A673 (cell line): Measurements from ENCODE around the gene ATP5IF1.

Experiments used
- CTCF ChIP-seq: fragments of 300-800, 200-600 bp; sonication (generic); conservative IDR thresholded peaks from 2 replicates; pipeline ENCODE4 v1.5.1; 2017; ENCODE audit warnings: low read depth, mild to moderate bottlenecking, antibody characterized with exemption, low read length, moderate library complexity, mixed read lengths
- EZH2 ChIP-seq: fragments of 200-600 bp; sonication (generic); IDR thresholded peaks from 2 replicates; pipeline ENCODE4 v1.6.1; 2017; ENCODE audit warnings: borderline replicate concordance, low read depth, mild to moderate bottlenecking, mixed read lengths, antibody characterized with exemption, low read length; ENCODE audit not compliant: poor library complexity, severe bottlenecking

DNA sequence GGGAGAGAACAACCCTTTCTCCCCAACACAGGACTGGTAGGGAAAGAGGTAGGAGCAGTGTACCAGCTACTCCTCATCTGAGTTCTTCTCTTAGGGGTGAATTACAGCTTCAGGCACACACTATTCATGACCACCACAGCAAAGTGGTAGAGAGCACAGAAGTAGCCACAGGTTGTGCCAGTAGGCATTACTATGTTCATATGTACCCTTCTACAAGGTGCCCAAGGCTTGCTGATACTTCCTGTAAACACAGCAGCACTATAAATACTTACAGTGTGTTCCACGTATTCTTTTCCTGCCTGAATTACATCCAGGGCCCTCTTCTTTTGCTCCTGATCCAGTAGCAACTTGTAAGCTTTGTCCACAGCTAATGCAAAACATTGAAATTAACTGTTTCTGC lies 26.2 kb upstream of the ATP5IF1 start:
- no peak for TF ChIP-seq CTCF
- no peak for TF ChIP-seq EZH2
